GM11168 (cell line): ENCODE measurements around the gene IL36B.
"Not testable (repeated sequence)": the region's sequence is repeated elsewhere in the genome, so short reads cannot be mapped to it uniquely, and the experiment has no call there.

ENCODE experiments used
- in situ Hi-C: fragments of 300-500 bp; cut with MboI; formaldehyde crosslinking; loops from one replicate; pipeline ENCODE4 v1.12.0; 2022; ENCODE audit warnings: low sequenced_read_pairs; ENCODE audit not compliant: unreplicated experiment

IL36B gene

GRCh38 chr2:113052396-113052917 lies at the start of gene IL36B:
IL36B (minus strand) TSS chr2:113052867.
- in situ Hi-C loops, result no loop called here

- in situ Hi-C loops, result no loop called here
These were observed 49.5 kb upstream of the IL36B start for GRCh38 chr2:113102133-113102532.

- in situ Hi-C loops, result no loop called here
These were observed 45.9 kb upstream of the IL36B start for GRCh38 chr2:113098532-113098931.

GRCh38 chr2:113098041-113098440 lies 45.4 kb upstream of the IL36B start:
- in situ Hi-C loops, result no loop called here

GRCh38 chr2:113096842-113097618 lies 44.4 kb upstream of the IL36B start:
- in situ Hi-C loops, result not testable (repeated sequence)

- in situ Hi-C loops, result not testable (repeated sequence)
These were observed 43.6 kb upstream of the IL36B start for GRCh38 chr2:113096306-113096705.

- in situ Hi-C loops, result no loop called here
These were observed 40.9 kb upstream of the IL36B start for GRCh38 chr2:113093613-113093977.

DNA sequence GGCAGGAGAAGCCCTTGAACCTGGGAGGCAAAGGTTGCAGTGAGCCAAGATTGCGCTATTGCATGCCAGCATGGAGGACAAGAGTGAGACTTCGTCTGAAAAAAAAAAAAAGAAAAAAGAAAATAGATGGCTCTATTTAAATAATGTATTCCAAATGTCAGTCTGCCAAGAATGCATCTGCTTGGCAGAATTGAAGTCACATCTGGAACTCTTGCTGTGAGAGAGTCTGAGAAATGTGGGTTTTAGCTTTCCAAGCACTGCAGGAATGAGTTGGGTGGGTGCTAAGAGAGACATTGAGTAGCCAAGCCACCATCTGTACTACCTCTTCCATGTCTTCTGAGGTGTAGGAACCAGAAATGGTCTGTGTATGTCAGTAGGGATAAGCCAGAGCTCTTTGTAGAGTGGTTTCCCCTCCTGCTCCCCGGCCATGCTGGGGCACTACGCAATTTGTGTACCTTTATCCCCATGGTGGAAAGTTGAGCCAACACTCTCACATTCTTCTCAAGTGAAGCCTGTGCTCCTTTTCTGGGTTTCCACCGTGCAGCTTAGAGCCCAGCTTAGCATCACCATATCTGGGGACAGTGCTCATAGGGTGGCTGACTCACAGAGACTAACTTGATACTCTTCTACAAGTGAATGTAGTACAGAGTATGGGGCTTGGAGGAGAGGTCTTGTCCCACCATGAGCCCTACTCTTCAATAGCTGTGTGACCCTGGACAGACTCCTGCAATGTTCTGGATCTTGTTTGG lies 40.4 kb upstream of the IL36B start:
- in situ Hi-C loops, result no loop called here

- in situ Hi-C loops, result no loop called here
These were observed 38.7 kb upstream of the IL36B start for GRCh38 chr2:113091231-113091896.

GRCh38 chr2:113089916-113090315 lies 37.2 kb upstream of the IL36B start:
- in situ Hi-C loops, result no loop called here

- in situ Hi-C loops, result no loop called here
These were observed 35.7 kb upstream of the IL36B start for GRCh38 chr2:113088213-113088992.

GRCh38 chr2:113085542-113085941 lies 32.9 kb upstream of the IL36B start:
- in situ Hi-C loops, result no loop called here

- in situ Hi-C loops, result no loop called here
These were observed 31.8 kb upstream of the IL36B start for GRCh38 chr2:113084249-113085000.

DNA sequence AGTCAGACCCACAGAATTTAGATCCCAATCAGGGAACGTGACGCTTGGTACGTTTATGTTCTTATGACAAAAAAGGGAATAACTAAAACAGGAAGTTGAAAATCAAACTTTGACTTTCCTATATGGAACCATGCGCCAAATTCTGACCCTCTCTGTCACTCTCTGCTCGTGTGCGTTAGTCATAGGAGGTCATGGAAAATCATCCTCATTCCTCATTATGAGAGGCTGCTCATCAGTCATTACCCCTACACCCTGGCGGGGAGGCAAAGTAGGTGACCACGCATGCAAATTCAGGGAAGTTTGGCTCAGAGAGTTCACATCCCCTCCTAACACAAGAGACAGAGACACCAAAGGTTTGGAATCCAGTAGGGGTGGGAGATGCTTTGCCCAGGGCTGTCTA lies 30.6 kb upstream of the IL36B start:
- in situ Hi-C loops, result no loop called here

GRCh38 chr2:113081488-113082210 lies 29.0 kb upstream of the IL36B start:
- in situ Hi-C loops, result no loop called here

- in situ Hi-C loops, result no loop called here
These were observed 27.5 kb upstream of the IL36B start for GRCh38 chr2:113080134-113080533.

GRCh38 chr2:113079131-113079530 lies 26.5 kb upstream of the IL36B start:
- in situ Hi-C loops, result no loop called here

DNA sequence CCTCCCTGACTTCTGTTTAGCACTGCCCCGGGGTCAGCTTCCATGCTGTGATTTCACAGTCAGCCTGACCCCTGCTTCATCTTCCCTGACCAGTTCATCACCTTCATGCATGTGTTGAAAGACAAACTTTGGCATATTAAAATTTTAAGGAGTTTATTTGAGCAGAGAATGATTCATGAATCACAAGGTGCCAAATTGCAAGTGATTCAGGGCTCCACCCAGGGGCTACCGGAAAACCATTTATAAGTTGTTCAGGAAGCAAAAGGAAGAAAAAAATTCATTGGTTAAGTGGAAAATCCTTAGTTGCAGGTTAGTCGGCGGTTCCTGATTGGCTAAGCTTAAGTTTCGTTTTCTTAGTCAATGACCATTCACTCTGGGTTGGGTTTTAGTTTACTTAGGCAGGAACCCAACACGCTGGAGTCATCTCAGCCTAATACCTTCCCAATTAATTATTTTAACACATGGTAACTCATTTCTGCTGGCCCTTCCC lies 25.7 kb upstream of the IL36B start:
- in situ Hi-C loops, result no loop called here

DNA sequence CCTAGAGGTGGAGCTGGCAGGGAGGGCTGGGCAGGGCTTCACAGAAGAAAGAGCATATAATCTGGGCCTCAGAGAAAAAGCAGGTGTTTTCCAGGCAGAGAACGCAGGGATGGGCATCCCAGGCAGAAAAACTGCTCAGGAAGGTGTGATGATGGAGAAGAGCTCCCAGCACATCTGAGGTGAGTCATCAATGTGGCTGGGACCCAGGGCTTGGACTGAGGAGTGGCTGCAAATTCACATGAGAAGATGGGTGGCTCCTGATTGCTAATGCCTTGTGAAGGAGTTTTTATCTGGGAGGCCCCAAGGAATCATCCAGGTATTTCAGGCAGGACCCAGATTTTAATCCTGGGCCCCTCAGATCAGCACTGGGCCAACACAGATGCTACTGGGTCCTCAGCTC lies 25.3 kb upstream of the IL36B start:
- in situ Hi-C loops, result no loop called here
